Measurements from ENCODE around the gene C19orf38.
"Not testable (repeated sequence)": the region's sequence is repeated elsewhere in the genome, so short reads cannot be mapped to it uniquely, and the experiment has no call there.

C19orf38 gene

DNA sequence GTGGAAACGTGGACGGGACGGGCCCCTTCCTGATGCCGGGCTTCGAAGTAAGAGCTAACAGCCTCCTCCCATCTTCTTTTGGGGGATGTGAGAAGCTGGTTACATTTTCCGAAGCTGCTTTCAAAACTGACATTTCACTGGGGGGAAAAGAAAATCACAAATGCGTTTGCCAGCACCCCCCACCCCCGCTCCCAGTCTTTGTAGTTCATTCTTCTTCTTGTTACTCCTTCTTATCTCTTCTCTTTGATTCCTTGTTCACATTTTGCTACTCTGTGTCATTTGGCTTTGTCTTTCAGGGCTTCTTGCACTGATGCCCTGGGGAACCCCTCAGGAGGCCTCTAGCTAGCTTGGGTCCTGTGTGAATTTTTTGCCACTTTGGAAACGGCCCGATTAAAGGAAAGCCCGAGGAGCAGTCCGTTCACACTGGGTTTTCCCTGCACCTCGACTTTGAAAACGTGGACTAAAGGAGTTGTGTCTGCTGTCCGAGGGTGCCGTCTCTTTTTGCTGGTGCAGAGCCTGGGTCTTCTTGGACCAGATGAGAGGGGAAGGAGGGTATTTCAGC lies 24.4 kb downstream of the C19orf38 start:
- FAIRE-seq = no peak
- DNase-seq (ENCODE audit: low spot score) = no peak

DNA sequence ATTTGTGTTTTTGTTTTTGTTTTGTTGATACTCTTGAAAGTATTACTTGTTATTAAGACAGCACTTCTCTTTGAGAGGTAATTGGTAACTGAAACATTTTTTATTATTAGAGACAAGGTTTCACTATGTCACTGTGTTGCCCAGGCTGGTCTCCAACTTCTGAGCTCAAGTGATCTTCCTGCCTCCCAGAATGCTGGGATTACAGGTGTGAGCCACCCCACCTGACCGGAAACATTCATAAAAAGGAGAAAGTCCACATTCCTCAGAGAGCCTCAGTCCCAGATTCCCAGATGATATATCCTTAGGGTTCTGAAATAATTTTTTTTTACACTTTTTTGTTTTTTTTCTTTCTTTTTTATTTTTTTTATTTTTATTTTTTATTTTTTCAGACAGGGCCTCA lies 25.8 kb downstream of the C19orf38 start:
- FAIRE-seq (no peak), DNase-seq (ENCODE audit: low spot score) (no peak)

DNA sequence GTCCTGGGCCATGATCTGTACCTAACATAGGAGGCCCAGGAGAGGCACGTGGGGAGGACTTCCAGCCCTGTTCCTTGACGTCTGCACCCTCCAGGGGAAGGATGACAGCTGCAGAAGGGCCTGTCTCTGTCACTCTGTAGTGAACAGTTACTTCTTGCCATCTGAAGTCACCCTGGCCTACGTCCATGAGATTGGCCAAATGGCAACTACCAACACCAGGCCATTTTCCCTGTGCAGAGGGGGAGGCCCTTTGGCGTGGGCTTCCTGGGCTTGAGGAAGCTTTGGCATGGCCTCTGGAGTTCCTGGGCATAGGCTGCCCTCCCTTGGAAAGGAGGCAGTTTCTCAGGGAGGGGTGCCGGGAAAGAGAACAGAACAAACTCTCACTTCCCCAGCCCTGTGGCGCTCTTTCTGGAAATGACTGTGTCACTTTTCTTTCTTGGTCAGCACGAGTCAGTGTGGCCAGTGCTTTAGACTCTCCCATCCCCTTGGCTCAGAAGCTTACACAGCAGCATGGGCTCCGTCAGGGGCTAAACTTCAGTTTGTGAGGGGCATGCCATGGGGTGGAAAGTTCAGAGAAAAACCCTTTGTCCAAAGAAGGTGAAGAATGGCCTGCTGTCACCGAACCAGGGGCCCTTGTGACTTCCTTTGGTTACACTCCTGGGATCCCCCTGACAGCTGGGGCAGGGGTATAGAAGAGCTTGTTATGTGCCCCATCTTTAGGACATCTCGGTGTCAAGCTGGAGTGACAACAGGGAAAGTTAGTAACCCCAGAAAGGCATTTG lies 28.4 kb downstream of the C19orf38 start:
- FAIRE-seq = no peak

DNA sequence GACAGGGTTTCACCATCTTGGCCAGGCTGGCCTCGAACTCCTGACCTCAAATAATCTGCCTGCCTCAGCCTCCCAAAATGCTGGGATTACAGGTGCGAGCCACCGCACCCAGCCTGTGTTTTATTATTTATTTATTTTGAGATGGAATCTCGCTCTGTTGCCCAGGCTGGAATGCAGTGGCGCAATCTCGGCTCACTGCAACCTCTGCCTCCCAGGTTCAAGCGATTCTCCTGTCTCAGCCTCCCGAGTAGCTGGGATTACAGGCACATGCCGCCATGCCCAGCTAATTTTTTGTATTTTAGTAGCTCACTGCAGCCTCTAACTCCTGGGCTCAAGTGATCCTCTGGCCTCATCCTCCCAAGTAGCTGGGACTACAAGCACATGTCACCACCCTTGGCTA lies 29.4 kb downstream of the C19orf38 start:
- FAIRE-seq = not testable (repeated sequence)

More for the DNA sequence above, 28.4 kb downstream of the C19orf38 start:
- no peak for DNase-seq (ENCODE audit: low spot score)

DNA sequence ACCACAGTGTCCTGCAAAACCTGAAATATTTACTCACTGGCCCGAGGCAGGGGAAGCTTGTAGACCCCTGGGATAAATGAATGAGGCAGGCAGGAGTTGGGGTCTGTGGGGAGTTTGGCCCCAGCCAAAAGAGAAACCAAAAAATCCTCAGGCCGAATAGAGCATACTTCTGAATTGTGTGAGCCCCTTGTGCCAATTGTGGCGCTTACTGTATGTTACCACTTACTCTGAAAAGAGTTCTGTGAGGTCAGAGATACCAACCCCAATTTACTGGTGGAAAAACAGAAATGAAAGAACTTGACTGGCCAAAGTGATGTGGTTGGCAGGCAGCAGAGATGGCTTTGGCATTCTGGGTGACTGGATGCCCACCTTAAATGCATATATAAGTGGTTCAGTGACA lies 30.0 kb downstream of the C19orf38 start:
- no peak for DNase-seq (ENCODE audit: low spot score)
- FAIRE-seq = no peak

More for the DNA sequence above, 29.4 kb downstream of the C19orf38 start:
- not testable (repeated sequence) for DNase-seq (ENCODE audit: low spot score)

DNA sequence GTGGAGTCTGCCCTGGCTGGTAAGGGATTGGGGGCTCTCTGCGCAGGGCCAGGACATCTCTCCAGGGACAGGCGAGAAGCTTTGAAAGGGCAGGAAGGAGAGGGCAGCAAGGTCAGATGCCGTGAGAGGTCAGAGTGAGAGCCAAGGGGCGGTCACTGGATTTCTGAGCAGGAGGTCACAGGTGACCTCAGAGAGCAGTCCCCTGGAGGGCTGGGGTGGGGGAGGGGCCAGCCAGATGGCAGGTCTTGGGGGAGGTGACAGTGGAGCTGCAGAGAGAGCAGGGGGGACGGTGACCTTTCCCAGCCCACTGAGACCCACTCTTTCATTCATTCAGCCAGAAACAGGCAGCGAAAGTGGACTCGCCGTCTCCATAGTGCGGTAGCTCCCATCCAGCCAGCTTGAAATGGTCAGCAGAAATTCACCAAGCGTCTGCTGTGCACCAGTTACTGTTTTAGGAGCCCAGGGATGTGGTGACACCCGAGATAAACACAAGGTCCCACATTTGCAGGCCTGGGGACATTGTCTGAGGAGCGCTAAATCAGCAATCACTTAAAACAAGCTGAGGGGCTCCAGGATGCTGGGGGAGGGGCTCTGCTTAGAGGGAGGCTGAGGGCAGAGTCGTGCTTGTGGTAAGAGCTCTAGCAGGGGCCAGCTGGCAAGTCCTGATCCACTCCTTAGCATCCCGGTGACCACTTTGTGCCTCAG lies 33.3 kb downstream of the C19orf38 start:
- FAIRE-seq (no peak), DNase-seq (ENCODE audit: low spot score) (no peak)

DNA sequence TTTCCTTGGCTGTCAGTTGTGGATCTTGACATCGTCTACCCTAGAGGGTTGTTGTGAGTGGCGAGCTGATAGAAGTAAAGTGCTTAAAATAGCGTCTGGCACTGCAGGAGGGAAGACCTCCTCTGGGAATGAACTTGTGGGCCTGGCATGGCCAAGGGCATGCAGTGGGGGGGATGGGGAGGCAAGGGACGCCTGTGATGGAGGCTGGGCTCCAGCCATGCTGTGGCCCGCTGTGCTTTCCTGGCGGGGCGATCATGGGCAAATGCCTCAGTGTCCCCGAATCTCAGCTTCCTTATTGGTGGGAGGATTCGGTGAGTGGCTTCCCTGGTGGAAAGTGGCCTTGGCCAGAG lies 33.9 kb downstream of the C19orf38 start:
- FAIRE-seq (no peak), DNase-seq (ENCODE audit: low spot score) (no peak)

DNA sequence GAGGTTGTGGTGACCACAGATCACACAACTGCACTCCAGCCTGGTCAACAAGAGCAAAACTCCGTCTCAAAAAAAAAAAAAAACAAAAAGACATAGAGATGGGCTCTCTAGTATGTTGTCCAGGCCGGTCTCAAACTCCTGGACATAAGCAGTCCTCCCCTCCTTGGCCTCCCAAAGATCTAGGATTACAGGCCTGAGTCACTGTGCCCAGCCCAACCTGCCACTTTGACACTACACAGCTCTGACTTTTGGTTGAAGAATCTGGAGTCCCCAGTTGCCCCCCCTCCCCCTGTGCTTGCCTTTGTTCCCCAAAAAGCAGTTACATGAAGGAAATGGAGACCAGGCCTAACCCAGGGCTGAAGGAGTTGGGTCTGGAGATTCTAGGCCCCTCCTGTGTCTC lies 36.1 kb downstream of the C19orf38 start:
- DNase-seq (ENCODE audit: low spot score) (no peak), FAIRE-seq (no peak)

DNA sequence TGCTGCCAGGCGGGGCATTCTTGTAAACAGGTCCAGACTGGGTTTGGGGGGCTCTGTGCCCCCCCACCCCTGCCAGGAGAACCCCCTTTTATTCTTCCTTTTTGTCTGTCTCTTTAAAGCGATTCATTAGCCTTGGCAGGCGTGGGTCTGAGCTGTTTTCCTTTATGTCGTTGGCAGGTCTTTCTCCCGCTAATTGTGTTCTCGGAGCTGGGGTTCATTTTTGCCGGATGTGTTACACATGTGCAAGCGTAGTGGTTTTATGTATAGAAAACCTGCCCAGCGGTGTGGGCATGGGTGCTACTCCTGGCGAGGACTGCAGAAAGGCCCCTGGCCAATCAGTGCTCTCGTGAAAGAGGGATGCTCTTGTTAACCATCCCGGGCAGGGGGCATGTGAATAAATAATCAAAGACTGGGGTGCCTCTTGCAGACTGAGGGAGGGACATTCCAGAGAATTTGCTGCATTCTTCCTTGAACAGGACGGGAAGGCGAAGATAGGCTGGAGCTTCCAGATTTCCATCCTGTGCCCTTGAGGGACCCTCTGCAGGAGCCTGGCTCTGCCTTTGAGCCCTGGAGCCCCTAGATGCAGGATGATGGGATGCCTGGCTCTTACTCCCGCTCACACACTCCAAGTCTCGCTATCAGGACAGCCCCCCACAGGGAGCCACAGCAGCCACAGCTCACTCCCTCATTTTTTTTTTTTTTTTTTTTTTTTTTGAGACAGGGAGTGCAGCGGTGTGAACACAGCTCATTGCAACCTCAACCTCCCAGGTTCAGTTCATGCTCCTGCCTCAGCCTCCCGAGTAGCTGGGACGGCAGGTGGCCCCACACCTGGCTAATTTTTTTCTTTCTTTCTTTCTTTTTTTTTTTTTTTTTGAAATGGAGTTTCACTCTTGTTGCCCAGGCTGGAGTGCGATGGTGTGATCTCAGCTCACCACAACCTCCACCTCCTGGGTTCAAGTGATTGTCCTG lies 37.3 kb downstream of the C19orf38 start:
- FAIRE-seq (no peak), DNase-seq (ENCODE audit: low spot score) (no peak)

DNA sequence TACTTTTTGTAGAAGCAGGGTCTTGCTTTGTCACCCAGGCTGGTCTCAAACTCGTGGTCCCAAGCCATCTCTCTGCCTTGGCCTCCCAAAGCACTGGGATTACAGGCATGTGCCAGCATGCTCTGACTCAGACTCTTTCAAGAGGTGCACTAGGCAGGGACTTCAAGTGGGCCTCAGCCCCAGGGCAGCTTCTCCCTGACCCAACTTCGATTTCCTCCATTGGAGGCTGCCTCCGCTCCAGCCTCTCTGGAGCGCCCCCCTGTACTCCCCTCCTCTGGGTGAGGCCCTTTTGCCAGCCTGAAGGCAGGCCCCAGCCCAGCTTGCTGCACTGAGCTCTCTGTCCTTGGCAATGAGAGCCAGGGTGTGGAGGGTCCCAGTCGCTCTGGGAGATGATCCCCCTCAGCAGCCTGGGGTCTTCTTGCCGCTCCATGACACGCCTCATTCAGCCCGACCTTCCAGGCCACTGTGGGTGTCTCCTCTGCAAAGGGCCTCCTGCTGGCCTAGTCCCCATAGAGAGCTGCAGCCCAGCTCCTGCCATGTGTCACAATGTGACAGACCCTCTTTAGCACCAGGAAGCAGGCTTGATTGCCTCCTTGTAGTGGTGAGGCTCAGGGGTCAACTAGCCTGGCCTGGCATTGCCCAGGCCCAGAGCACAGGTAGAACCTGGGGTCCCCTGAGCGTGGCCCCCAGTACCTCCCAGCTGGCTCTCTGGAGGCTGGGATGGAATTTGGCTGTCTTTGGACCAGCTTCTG lies 39.6 kb downstream of the C19orf38 start:
- no peak for DNase-seq (ENCODE audit: low spot score)
- FAIRE-seq = no peak

DNA sequence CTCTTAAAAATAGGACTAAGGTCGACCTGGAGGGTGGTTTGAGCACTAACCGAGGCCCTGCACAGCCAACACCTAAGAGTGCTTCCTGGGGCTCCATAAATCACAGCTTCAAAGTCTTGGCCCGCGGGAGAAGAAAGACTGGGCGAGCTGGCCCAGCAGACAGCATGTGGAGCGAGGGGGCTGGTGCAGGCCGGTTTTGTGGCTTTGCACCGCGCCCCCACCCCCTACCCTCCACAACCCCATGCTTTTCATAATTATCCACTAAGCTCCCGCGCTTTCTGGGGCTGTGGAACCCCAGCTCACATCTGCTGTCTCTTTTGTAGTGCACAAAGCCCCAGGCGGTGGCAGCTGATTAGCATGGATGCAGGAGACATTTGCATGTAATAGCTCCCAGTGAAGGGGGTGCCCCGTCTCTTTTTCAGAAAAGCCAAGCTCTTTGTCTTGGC lies 40.2 kb downstream of the C19orf38 start:
- DNase-seq (ENCODE audit: low spot score) = no peak
- no peak for FAIRE-seq

DNA sequence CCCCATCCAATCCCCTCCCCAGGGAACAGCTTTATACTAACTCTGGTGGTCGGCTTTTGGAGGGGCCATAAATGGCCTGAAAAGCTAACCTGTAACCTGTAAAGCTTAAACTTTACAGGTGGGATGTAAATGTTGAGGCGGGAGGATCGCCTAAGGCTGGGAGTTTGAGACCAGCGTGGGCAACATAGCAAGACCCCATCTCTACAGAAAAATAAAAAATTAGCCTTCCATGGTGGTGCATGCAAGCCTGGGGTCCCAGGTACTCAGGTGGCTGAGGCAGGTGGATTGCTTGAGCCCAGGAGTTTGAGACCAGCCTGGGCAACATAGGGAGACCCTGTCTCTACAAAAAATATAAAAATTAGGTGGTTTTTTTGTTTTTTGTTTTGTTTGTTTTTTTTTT lies 41.7 kb downstream of the C19orf38 start:
- FAIRE-seq (no peak), DNase-seq (ENCODE audit: low spot score) (no peak)

DNA sequence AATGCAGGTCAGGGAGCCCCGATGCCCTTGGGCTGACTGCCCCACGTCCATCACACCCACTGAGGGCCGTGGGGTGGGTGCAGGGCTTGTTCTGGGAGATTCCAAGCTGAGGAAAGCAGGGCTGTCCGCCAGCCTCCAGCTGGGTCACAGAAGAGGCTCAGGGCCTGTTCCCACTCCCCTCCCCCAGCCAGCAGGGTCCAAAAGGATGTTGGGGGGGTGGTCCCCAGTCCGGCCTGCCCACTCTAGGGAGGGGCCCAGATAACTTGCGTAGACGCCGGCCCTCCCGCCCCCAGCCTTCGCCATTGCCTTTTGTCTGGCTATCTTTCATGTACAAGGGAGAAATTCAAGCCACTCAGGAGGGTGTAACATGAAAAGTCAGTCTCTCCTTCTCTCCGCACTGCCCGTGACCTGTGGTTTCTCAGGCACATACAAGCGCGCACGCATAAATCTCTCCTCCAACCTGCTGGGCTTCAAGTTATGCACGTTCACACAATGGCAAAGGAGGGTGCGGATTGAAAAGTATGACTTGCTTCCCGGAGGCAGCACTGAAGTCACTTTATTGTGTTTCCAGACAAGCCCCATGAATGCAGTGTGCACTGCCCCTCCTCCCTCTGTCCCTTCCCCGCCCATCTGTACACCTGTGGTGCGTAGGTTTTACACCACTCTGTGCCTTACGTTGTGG lies 43.3 kb downstream of the C19orf38 start:
- DNase-seq (ENCODE audit: low spot score) (no peak), FAIRE-seq (no peak)

DNA sequence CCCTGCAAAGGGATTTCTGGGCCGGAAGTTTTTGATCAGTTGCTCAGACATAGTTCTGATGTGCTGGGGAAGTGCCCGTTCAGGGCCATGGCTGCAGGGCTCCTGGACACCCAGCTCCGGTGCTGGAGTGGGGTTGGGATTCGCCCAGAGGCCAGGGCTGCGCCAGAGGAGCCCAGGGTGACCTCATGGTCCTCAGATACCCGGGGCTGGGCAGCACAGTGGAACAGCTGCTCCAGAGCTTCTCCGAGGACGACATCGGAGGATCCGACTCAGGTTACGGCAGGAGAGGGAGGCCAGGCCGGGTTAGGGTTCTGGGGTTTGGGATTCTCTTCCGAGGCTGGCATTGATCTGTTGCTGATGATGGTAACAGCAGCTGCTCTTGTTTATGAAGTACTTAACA lies 44.0 kb downstream of the C19orf38 start:
- DNase-seq (ENCODE audit: low spot score) (no peak), FAIRE-seq (no peak)

DNA sequence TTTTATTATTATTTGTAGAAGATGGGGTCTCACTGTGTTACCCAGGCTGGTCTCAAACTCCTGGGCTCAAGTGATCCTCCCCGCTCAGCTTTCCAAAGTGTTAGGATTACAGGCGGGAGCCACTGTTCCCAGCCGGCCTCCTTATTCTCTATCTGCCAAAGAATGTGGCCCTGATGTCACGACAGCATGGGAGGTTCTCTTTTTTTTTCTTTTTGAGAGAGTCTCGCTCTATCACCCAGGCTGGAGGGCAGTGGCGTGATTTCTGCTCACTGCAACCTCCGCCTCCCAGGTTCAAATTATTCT lies 46.6 kb downstream of the C19orf38 start:
- FAIRE-seq (no peak), DNase-seq (ENCODE audit: low spot score) (no peak)

DNA sequence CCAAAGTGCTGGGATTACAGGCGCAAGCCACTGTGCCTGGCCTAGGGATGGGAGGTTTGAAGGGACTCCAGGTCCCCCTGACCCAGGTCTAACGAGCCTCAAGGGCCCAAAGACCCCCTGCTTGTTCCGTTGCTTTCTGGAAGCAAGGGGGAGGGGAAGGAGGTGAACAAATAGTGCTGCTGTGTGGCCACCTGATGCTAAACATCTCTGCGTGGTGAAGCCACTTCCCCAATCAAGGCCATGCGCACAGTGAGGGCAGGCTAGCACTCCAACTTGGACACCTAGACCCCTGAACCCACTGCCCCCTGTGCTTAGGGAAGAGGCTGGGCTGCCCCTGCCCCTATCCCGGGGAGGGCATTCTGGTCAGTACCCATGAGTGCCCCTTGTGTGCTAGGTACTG lies 47.1 kb downstream of the C19orf38 start:
- FAIRE-seq (no peak), DNase-seq (ENCODE audit: low spot score) (no peak)

DNA sequence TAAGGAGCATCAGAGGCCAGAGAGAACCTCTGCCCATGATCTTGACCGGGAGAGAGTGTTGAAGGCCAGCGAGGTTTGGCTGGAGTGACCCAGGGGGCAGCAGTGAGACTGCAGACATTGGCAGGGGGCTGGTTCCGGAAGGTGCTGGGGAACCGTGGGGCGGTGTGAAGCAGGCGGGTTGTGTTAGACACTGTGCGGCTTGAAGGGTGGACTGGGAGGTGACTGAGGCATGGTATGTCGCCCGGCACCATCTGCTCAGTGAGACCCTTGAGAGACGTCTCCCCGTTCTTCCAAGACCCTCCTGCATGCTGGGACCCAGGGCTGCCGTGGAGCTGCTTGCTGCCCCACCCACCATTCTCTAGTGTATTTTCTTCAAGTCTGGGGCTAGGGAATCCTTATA lies 47.7 kb downstream of the C19orf38 start:
- DNase-seq (ENCODE audit: low spot score) (no peak), FAIRE-seq (no peak)

DNA sequence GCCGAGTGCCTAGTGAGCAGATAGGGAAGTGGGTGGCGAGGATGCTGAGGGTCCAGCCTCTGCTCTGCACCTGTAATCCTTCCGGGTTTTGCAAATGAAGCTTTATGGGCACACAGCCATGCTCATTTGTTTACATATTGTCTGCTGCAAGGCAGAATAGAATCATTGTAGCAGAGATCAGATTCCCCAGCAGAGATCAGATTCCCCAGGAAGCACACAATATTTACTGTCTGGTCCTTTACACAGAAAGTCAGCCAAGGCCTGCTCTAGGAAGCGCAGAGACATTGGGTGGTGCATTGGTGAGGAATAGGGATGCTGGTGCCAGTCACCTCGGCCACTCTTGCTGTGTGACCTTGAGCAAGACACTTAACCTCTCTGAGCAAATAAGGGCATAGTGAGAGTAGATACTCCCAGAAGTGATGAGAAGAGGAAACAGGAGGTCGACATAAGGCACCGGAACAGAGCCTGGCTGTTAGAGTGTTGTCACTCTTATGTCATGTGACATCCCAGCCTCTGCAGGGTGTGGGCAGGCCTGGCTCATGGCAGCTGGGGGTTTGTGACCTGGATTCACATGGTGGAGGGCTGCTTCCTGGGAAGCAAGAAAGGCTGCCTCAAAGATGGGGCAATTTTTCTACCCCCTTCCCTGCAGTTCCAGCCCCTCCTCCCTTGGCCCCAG lies 48.8 kb downstream of the C19orf38 start:
- DNase-seq (ENCODE audit: low spot score) = no peak
- FAIRE-seq = no peak

DNA sequence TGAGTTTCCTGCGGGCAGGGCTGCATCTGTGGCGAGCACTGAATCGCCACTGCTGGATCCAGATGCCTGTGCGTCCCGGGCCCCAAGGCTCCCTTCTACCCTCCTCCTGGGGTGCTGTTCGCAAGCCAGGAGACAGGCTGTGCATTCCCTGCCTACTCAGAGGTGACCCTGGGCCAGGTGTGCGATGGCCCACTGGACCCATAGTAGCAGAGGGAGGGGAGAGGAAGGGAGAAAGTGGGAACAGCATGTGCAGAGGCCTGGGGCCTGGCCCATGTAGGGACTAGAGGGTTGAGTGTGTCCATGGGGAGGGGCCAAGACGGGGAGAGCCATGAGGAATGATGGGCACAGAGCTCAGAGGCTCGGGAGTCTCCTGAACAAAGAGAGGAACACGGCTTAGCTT lies 50.4 kb downstream of the C19orf38 start:
- FAIRE-seq = no peak
- DNase-seq (ENCODE audit: low spot score) = no peak

DNA sequence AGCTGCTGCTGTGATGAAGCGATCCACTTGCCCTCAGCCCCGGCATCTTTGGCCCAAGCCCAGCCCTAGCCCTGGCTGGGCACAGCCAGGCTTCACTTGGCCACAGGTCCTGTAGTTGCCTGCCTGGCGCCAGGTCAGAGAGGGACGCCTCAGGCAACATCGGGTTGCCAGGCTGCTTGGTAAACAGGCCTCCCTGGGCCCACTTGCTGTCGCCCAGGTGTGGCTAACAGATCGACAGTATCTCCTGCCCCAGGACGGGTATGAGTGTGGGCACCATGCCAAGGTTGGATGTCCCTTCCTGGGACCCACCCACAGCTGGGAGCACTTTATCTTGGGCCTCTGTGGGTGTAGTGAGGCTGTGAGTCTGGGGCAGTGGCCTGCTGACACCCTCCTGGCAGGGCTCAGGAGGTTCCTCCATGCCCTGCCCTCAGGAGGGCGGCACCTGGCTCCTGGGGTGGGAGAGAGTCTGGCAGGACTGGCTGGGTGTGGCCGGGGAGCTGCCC lies 51.0 kb downstream of the C19orf38 start:
- FAIRE-seq = no peak
- no peak for DNase-seq (ENCODE audit: low spot score)

Data from urothelium cell line (cell line).